Gastrocnemius medialis (tissue), 4 donors: ENCODE results near the gene NHLRC1.

ENCODE experiments used
- CTCF ChIP-seq, 5 experiments: fragments of 450-650 bp in 3 of 5; fragments of 200-600 bp in 2 of 5; sonication (generic) in 2 of 5; IDR thresholded peaks in 4 of 5; conservative IDR thresholded peaks in 1 of 5; 1 replicate in 4 of 5; 2 replicates in 1 of 5; pipeline ENCODE4 v1.5.1; 2016 to 2019; ENCODE audit warnings: antibody characterized with exemption in 5 of 5, mild to moderate bottlenecking in 3 of 5, moderate library complexity in 3 of 5
- POLR2A ChIP-seq, 2 donors: fragments of 450-650 bp; IDR thresholded peaks; one replicate each; pipeline ENCODE4 v1.6.1; 2017; ENCODE audit warnings: antibody characterized with exemption in 2 of 2, mild to moderate bottlenecking in 2 of 2, moderate library complexity in 2 of 2

GRCh38 chr6:18171871-18172270 lies 49.4 kb upstream of the NHLRC1 start:
- TF ChIP-seq CTCF (IDR thresholded peaks at IDR 0.05 in 4 of 5, conservative IDR thresholded peaks at IDR 0.05 in 1 of 5), result no peak
- TF ChIP-seq POLR2A (IDR thresholded peaks at IDR 0.05), result no peak
